ENCODE data around the gene TIMP3. TPM values are rescaled to one million over a fixed set of nuclear protein-coding genes. Genes with fewer than 3 reads are reported as not detected.

TIMP3 gene
- total RNA-seq, 4 donors from 2014 or later: 566 to 898 (median 683) TPM

GRCh38 chr22:32896891-32897290 lies 95.4 kb downstream of the TIMP3 start:
- no peaks in the 10 kb centered on the region for H3K36me3 ChIP-seq
- no peak overlapping the region for H3K4me3 ChIP-seq
- 92% methylated on average over 7 of the region's 7 CpGs for WGBS
- intact Hi-C loops (cut with DNase I): no loop called here
- no peak for DNase-seq (ENCODE audit: extremely low spot score)
- no peak overlapping the region for H3K27ac ChIP-seq (replicated peaks in 1 of 4)
- no peaks in the 10 kb centered on the region for H3K27me3 ChIP-seq
- TF ChIP-seq EP300 (IDR thresholded peaks at IDR 0.05) (no peak), CTCF (IDR thresholded peaks at IDR 0.05) (no peak), POLR2AphosphoS5 (IDR thresholded peaks at IDR 0.05) (no peak), POLR2A (IDR thresholded peaks at IDR 0.05; ENCODE audit: low read depth) (no peak)
- H3K4me1 ChIP-seq: no peaks in the 10 kb centered on the region
- H3K9me3 ChIP-seq: no peaks in the 10 kb centered on the region

GRCh38 chr22:32897400-32897799 lies 95.9 kb downstream of the TIMP3 start:
- H3K27me3 ChIP-seq: no peaks in the 10 kb centered on the region
- H3K36me3 ChIP-seq: no peaks in the 10 kb centered on the region
- H3K27ac ChIP-seq (replicated peaks in 1 of 4): no peak overlapping the region
- H3K4me1 ChIP-seq: no peaks in the 10 kb centered on the region
- DNase-seq (ENCODE audit: extremely low spot score): no peak
- H3K4me3 ChIP-seq: no peak overlapping the region
- no peak for TF ChIP-seq POLR2A (IDR thresholded peaks at IDR 0.05; ENCODE audit: low read depth)
- TF ChIP-seq EP300 (IDR thresholded peaks at IDR 0.05): no peak
- no peak for TF ChIP-seq CTCF (IDR thresholded peaks at IDR 0.05)
- no peak for TF ChIP-seq POLR2AphosphoS5 (IDR thresholded peaks at IDR 0.05)
- WGBS: 97% methylated on average over 5 of the region's 5 CpGs
- H3K9me3 ChIP-seq: no peaks in the 10 kb centered on the region
- intact Hi-C loops (cut with DNase I): no loop called here

GRCh38 chr22:32900886-32901635 lies 99.6 kb downstream of the TIMP3 start:
- DNase-seq (ENCODE audit: extremely low spot score): no peak
- WGBS: 91% methylated on average over 4 of the region's 4 CpGs
- H3K36me3 ChIP-seq: no peaks in the 10 kb centered on the region
- no peak for TF ChIP-seq EP300 (IDR thresholded peaks at IDR 0.05)
- no peak for TF ChIP-seq POLR2AphosphoS5 (IDR thresholded peaks at IDR 0.05)
- TF ChIP-seq POLR2A (IDR thresholded peaks at IDR 0.05; ENCODE audit: low read depth): no peak
- no peak for TF ChIP-seq CTCF (IDR thresholded peaks at IDR 0.05)
- intact Hi-C loops (cut with DNase I): no loop called here
- H3K4me3 ChIP-seq: no peak overlapping the region
- H3K27me3 ChIP-seq: no peaks in the 10 kb centered on the region
- H3K9me3 ChIP-seq: no peaks in the 10 kb centered on the region
- H3K4me1 ChIP-seq: peaks cover 0 to 15% (median 14%) of the 10 kb centered on the region in 4 donors
- H3K27ac ChIP-seq (replicated peaks in 1 of 4): no peak overlapping the region

- WGBS: 100% methylated on average over 1 of the region's 1 CpG
- Histone ChIP-seq H3K4me3 (no peak overlapping the region), H3K27ac (replicated peaks in 1 of 4) (no peak overlapping the region), H3K36me3 (no peaks in the 10 kb centered on the region), H3K4me1 (peaks cover 0 to 17% (median 16%) of the 10 kb centered on the region in 4 donors), H3K27me3 (no peaks in the 10 kb centered on the region), H3K9me3 (no peaks in the 10 kb centered on the region)
- DNase-seq (ENCODE audit: extremely low spot score): no peak
- TF ChIP-seq POLR2A (IDR thresholded peaks at IDR 0.05; ENCODE audit: low read depth) (no peak), POLR2AphosphoS5 (IDR thresholded peaks at IDR 0.05) (no peak), EP300 (IDR thresholded peaks at IDR 0.05) (no peak), CTCF (IDR thresholded peaks at IDR 0.05) (no peak)
- intact Hi-C loops (cut with DNase I): no loop called here
These were observed 100.4 kb downstream of the TIMP3 start for GRCh38 chr22:32901925-32902324.

GRCh38 chr22:32903507-32903906 lies 102.0 kb downstream of the TIMP3 start:
- no peaks in the 10 kb centered on the region for H3K36me3 ChIP-seq
- H3K9me3 ChIP-seq: no peaks in the 10 kb centered on the region
- 81% methylated on average over 5 of the region's 5 CpGs for WGBS
- no peak overlapping the region for H3K4me3 ChIP-seq
- DNase-seq (ENCODE audit: extremely low spot score): no peak
- intact Hi-C loops (cut with DNase I): no loop called here
- TF ChIP-seq CTCF (IDR thresholded peaks at IDR 0.05): no peak
- no peak for TF ChIP-seq EP300 (IDR thresholded peaks at IDR 0.05)
- TF ChIP-seq POLR2AphosphoS5 (IDR thresholded peaks at IDR 0.05): no peak
- TF ChIP-seq POLR2A (IDR thresholded peaks at IDR 0.05; ENCODE audit: low read depth): no peak
- peaks cover 0 to 18% (median 16%) of the 10 kb centered on the region in 4 donors for H3K4me1 ChIP-seq
- no peaks in the 10 kb centered on the region for H3K27me3 ChIP-seq
- no peak overlapping the region for H3K27ac ChIP-seq (replicated peaks in 1 of 4)

All from esophagus muscularis mucosa (tissue), 4 donors.